ENCODE measurements around the gene XK. TPM values are rescaled to one million over a fixed set of nuclear protein-coding genes. Genes with fewer than 3 reads are reported as not detected.

Gene XK
- total and polyA plus RNA-seq, 9 of the 15 experiments (the other 6 are each of a cell fraction or from before 2014, with no cell fraction given) = 4.0 to 21.6 (median 11.6) TPM

DNA sequence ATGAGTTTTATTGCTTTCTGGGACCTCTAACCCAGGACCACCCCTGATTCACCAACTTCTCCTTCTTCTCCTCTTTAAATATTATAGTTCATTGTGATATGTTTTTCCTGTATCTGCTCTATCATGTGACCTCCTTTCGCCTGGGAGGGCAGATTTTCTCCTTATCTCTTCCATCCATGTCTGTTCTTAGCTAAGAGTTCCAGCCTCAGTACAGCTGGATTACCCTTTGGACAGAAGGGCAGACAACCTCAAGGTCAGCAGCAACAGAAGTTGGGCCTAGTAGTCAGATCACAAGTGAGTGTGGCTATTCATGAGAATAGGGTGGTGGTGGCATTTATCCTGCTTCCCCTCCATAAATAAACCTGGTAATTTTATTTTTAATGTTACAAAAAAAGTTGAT, 5.7 kb upstream of the XK start:
- no peak overlapping the region for H3K4me2 ChIP-seq (ENCODE audit: insufficient read depth, low read length)
- ATAC-seq (peak; percentile 79), FAIRE-seq (peak; percentile 74), DNase-seq (ENCODE audit: extremely low read depth in 1 of 4, low spot score in 3 of 4) (peak; percentile 22 to 61 (median 31))
- no peaks in the 10 kb centered on the region for H3K9me3 ChIP-seq (replicated peaks; ENCODE audit: control insufficient read depth, insufficient read depth, low read depth, low read length)
- intact Hi-C loops (cut with micrococcal nuclease) = loop anchor here (2.0 kb wide), 1 partner anchor 27 kb away; no protein-coding TSS in a partner anchor
- WGBS (ENCODE audit: insufficient coverage, low coverage, missing lambda C conversion rate) = 0% methylated on average over 1 of the region's 1 CpG
- in situ Hi-C loops (cut with MboI) = no loop called here
- H3K4me1 ChIP-seq (replicated peaks in 1 of 2; ENCODE audit: control insufficient read depth in 2 of 2, insufficient read depth in 2 of 2, low read length in 2 of 2) = peaks cover 0 to 23% of the 10 kb centered on the region in 2 experiments; a peak in 2 of 5 replicates
- no peaks in the 10 kb centered on the region for H3K27me3 ChIP-seq (ENCODE audit: control insufficient read depth in 2 of 2, insufficient read depth in 2 of 2, low read length in 2 of 2)
- no peaks in the 10 kb centered on the region for H4K20me1 ChIP-seq (replicated peaks; ENCODE audit: control insufficient read depth, insufficient read depth, low read length)
- H3K36me3 ChIP-seq (ENCODE audit: control insufficient read depth, insufficient read depth, low read length) = no peaks in the 10 kb centered on the region
- H3K9me1 ChIP-seq (ENCODE audit: control insufficient read depth, insufficient read depth, low read length) = no peaks in the 10 kb centered on the region
- BruUV-seq (replicated peaks) = no TSS peak
- no peaks in the 10 kb centered on the region for H3K79me2 ChIP-seq (ENCODE audit: control insufficient read depth, insufficient read depth, low read length)
- no peak overlapping the region for H2AFZ ChIP-seq (ENCODE audit: low read depth, low read length)
- H3K4me3 ChIP-seq = no peak overlapping the region
- H3K9ac ChIP-seq (ENCODE audit: insufficient read depth in 1 of 2, low read depth in 2 of 2, low read length in 2 of 2) = no peak overlapping the region
- no peak overlapping the region for H3K27ac ChIP-seq (ENCODE audit: extremely low read depth, low read depth, low read length)
- ChIA-PET POLR2A (no interaction called here), CTCF (ENCODE audit: low intra/inter-chr PET ratio) (no interaction called here)
- TF ChIP-seq HDAC2 (IDR thresholded peaks at IDR 0.05) (peak; percentile 53; the same call in 1 of the 2 replicates), ARID1B (IDR thresholded peaks at IDR 0.05) (peak; percentile 84), BHLHE40 (IDR thresholded peaks at IDR 0.05; ENCODE audit: low read length) (peak; percentile 8; the same call in 1 of the 2 replicates), CBFA2T2 (conservative IDR thresholded peaks at IDR 0.05) (peak; percentile 79), TCF3 (CRISPR knock-in tag; IDR thresholded peaks at IDR 0.05) (peak; percentile 76), FOXM1 (IDR thresholded peaks at IDR 0.05; ENCODE audit: low read depth) (0 out of 2 replicates have a peak, but pooled peaks have one; percentile 18), FOXM1 (CRISPR knock-in tag; IDR thresholded peaks at IDR 0.05; ENCODE audit: low read depth) (no peak), ZNF644 (tag; IDR thresholded peaks at IDR 0.05; ENCODE audit: low read depth) (peak; percentile 59; the same call in 1 of the 2 replicates), TOE1 (IDR thresholded peaks at IDR 0.05; ENCODE audit: borderline replicate concordance) (peak; percentile 82), TOE1 (CRISPR knock-in tag; IDR thresholded peaks at IDR 0.05; ENCODE audit: borderline replicate concordance, low read depth) (no peak), NCOR1 (IDR thresholded peaks at IDR 0.05) (peak; percentile 75), TAL1 (IDR thresholded peaks at IDR 0.05) (peak; percentile 80), RAD51 (IDR thresholded peaks at IDR 0.05; ENCODE audit: borderline replicate concordance, low read depth) (peak; percentile 50), POLR2AphosphoS5 (IDR thresholded peaks at IDR 0.05; ENCODE audit: control insufficient read depth, insufficient read depth, low read depth, low read length) (peak; percentile 49; the same call in 1 of the 2 replicates), GATAD2B (IDR thresholded peaks at IDR 0.05; ENCODE audit: borderline replicate concordance) (no peak), ATF1 (CRISPR knock-in tag; IDR thresholded peaks at IDR 0.05) (no peak), ATF1 (tag; IDR thresholded peaks at IDR 0.05) (no peak), CBFA2T3 (IDR thresholded peaks at IDR 0.05) (peak; percentile 87), EP300 (IDR thresholded peaks at IDR 0.05; ENCODE audit: low read length) (peak; percentile 62), PHF8 (IDR thresholded peaks at IDR 0.05; ENCODE audit: borderline replicate concordance, low read length) (no peak), DNMT1 (IDR thresholded peaks at IDR 0.05) (no peak), HDAC1 (IDR thresholded peaks at IDR 0.05) (peak in 1 of 2 experiments; percentile 50; a peak in 2 of 4 replicates), ZFX (CRISPR knock-in tag; IDR thresholded peaks at IDR 0.05) (peak; percentile 54), PTBP1 (IDR thresholded peaks at IDR 0.05; ENCODE audit: low read depth, low read length) (no peak)
- TF ChIP-seq, protein P1, sequence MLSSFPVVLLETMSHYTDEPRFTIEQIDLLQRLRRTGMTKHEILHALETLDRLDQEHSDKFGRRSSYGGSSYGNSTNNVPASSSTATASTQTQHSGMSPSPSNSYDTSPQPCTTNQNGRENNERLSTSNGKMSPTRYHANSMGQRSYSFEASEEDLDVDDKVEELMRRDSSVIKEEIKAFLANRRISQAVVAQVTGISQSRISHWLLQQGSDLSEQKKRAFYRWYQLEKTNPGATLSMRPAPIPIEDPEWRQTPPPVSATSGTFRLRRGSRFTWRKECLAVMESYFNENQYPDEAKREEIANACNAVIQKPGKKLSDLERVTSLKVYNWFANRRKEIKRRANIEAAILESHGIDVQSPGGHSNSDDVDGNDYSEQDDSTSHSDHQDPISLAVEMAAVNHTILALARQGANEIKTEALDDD (IDR thresholded peaks at IDR 0.05) = 0 out of 2 replicates have a peak, but pooled peaks have one; percentile 38
- TF ChIP-seq, protein P2, sequence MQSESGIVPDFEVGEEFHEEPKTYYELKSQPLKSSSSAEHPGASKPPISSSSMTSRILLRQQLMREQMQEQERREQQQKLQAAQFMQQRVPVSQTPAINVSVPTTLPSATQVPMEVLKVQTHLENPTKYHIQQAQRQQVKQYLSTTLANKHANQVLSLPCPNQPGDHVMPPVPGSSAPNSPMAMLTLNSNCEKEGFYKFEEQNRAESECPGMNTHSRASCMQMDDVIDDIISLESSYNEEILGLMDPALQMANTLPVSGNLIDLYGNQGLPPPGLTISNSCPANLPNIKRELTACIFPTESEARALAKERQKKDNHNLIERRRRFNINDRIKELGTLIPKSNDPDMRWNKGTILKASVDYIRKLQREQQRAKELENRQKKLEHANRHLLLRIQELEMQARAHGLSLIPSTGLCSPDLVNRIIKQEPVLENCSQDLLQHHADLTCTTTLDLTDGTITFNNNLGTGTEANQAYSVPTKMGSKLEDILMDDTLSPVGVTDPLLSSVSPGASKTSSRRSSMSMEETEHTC (IDR thresholded peaks at IDR 0.05) = 0 out of 2 replicates have a peak, but pooled peaks have one; percentile 19

Data from K562 (cell line).